ENCODE data around the gene IDI1. TPM values are rescaled to one million over a fixed set of nuclear protein-coding genes. Genes with fewer than 3 reads are reported as not detected.

IDI1 gene
- total RNA-seq, 1 donor from 2014 or later: 15.6 TPM

DNA sequence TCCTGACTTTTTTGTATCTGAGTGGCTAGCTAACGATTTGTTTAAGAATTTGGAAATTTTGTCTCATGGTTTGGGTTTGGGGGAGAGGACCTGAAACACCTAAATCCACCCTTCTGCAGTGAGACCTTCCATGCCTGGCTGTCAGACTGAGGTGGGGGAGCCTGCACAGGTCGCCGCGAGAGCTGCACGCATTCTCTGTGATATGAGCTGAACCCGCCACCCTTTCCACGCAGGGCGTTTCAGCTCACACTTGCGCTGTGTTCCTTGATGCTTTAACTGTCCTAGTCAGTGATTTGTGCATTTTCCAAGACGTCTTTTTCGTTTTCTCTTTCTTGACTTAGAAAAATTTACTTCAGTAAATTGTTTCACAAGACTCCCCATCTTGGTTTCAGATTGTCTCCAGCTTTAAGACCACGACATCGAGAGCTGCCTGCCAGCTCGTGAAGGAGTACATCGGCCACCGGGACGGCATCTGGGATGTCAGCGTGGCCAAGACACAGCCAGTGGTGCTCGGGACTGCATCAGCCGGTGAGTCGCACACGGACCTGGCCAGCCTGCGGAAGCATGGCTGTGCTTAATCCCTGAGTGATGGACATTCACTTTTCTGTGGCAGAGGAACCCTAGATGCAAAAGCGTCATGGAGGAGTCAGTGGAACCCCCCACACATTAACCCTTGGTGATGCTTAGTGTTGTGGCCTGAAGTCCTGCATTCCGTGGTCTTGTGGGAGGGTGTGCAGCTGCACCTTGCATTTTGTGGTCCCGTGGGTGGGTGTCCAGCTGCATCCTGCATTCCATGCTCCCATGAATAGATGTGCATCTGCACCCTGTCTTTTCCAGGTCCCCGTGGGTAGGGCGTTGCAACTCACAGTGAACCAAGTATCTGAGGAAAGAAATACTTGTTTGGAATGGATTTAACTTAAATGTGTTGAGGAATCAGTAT, 35.4 kb upstream of the IDI1 start:
- intact Hi-C loops (cut with micrococcal nuclease): no loop called here
- DNase-seq: no peak
- peaks cover 99% of the 10 kb centered on the region for H3K36me3 ChIP-seq

DNA sequence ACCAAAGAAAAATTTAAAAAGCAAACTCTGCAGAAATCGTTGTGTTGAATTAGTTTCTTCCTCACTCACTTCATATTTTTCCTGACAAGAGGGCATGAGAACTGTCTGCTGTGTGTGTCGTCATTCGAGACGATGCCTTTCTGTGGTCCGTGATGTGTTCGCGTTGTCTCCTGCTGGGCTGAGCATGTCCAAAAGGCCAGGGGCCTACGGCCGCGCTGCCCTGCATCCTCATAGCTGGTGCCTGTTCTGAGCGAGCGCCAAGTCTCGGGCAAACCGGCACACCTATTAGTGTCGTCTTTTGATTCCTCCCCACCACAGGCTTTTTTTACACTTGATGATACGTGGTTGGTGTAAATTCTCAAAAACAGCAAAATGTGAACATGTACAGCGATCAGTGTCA, 34.7 kb upstream of the IDI1 start:
- no peak for DNase-seq
- H3K4me3 ChIP-seq: no peak overlapping the region
- no peak for TF ChIP-seq CTCF (IDR thresholded peaks at IDR 0.05; ENCODE audit: borderline replicate concordance)
- H3K9me3 ChIP-seq (replicated peaks): no peaks in the 10 kb centered on the region
- intact Hi-C loops (cut with micrococcal nuclease): no loop called here
- no peak overlapping the region for H3K27ac ChIP-seq (replicated peaks)
- H3K4me1 ChIP-seq: no peaks in the 10 kb centered on the region
- no peaks in the 10 kb centered on the region for H3K27me3 ChIP-seq (ENCODE audit: low read depth)
- H3K36me3 ChIP-seq: peaks cover 99% of the 10 kb centered on the region

More for the DNA sequence above, 35.4 kb upstream of the IDI1 start:
- Histone ChIP-seq H3K9me3 (replicated peaks) (no peaks in the 10 kb centered on the region), H3K4me3 (no peak overlapping the region), H3K27ac (replicated peaks) (no peak overlapping the region), H3K4me1 (peaks cover 7% of the 10 kb centered on the region), H3K27me3 (ENCODE audit: low read depth) (no peaks in the 10 kb centered on the region)
- TF ChIP-seq CTCF (IDR thresholded peaks at IDR 0.05; ENCODE audit: borderline replicate concordance): no peak

GRCh38 chr10:1078668-1079067, 29.7 kb upstream of the IDI1 start:
- H3K36me3 ChIP-seq: peaks cover 78% of the 10 kb centered on the region
- intact Hi-C loops (cut with micrococcal nuclease): no loop called here
- no peaks in the 10 kb centered on the region for H3K9me3 ChIP-seq (replicated peaks)
- no peaks in the 10 kb centered on the region for H3K27me3 ChIP-seq (ENCODE audit: low read depth)
- H3K4me3 ChIP-seq: no peak overlapping the region
- TF ChIP-seq CTCF (IDR thresholded peaks at IDR 0.05; ENCODE audit: borderline replicate concordance): no peak
- no peak for DNase-seq
- peaks cover 2% of the 10 kb centered on the region for H3K4me1 ChIP-seq
- no peak overlapping the region for H3K27ac ChIP-seq (replicated peaks)

DNA sequence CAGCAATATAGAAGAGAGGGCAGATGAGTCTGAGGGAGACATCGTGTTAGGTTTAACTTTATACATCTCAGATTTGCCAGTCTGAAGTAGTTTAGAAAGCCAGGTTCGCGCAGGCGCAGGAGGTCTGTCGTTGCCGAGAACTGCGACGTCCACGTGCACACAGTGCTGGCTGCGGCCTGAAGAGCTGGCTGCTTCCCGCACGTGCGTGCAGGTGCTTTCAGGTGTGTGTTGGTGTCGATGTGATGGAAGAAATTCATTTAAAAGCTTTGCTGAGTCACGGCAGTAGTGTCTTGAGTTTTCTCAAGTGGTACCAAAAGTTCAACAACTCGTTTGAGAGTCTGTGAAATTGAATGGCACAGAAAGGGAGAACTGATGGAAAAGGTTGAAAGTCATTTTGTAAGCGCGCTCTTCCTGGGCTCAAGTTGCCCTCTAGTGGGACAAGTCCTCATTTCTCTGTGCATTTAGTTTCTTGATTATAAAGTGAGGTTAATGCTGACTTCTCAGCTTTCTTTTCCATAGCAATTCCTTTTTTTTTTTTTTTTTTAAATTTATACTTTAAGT, 25.9 kb upstream of the IDI1 start:
- no peak for DNase-seq
- Histone ChIP-seq H3K27ac (replicated peaks) (no peak overlapping the region), H3K4me3 (no peak overlapping the region), H3K27me3 (ENCODE audit: low read depth) (no peaks in the 10 kb centered on the region), H3K4me1 (peaks cover 13% of the 10 kb centered on the region), H3K36me3 (peaks cover 60% of the 10 kb centered on the region), H3K9me3 (replicated peaks) (no peaks in the 10 kb centered on the region)
- peak; percentile 36 for TF ChIP-seq CTCF (IDR thresholded peaks at IDR 0.05; ENCODE audit: borderline replicate concordance)
- intact Hi-C loops (cut with micrococcal nuclease): no loop called here

- H3K9me3 ChIP-seq (replicated peaks): no peaks in the 10 kb centered on the region
- TF ChIP-seq CTCF (IDR thresholded peaks at IDR 0.05; ENCODE audit: borderline replicate concordance): no peak
- no peak for DNase-seq
- peaks cover 53% of the 10 kb centered on the region for H3K36me3 ChIP-seq
- H3K4me1 ChIP-seq: peaks cover 13% of the 10 kb centered on the region
- no peak overlapping the region for H3K27ac ChIP-seq (replicated peaks)
- H3K27me3 ChIP-seq (ENCODE audit: low read depth): no peaks in the 10 kb centered on the region
- H3K4me3 ChIP-seq: no peak overlapping the region
- intact Hi-C loops (cut with micrococcal nuclease): no loop called here
Observed at GRCh38 chr10:1074052-1074747, 25.3 kb upstream of the IDI1 start.

Data from left ventricle myocardium inferior (tissue), 1 donor.